ENCODE results near the gene TMEM170A. TPM values are rescaled to one million over a fixed set of nuclear protein-coding genes. Genes with fewer than 3 reads are reported as not detected.
"Not testable (repeated sequence)": the region's sequence is repeated elsewhere in the genome, so short reads cannot be mapped to it uniquely, and the experiment has no call there.

Gene TMEM170A
- total and polyA plus RNA-seq, 10 of the 15 experiments (the other 5 are each of a cell fraction or from before 2014, with no cell fraction given) = 7.3 to 28.2 (median 20.9) TPM

DNA sequence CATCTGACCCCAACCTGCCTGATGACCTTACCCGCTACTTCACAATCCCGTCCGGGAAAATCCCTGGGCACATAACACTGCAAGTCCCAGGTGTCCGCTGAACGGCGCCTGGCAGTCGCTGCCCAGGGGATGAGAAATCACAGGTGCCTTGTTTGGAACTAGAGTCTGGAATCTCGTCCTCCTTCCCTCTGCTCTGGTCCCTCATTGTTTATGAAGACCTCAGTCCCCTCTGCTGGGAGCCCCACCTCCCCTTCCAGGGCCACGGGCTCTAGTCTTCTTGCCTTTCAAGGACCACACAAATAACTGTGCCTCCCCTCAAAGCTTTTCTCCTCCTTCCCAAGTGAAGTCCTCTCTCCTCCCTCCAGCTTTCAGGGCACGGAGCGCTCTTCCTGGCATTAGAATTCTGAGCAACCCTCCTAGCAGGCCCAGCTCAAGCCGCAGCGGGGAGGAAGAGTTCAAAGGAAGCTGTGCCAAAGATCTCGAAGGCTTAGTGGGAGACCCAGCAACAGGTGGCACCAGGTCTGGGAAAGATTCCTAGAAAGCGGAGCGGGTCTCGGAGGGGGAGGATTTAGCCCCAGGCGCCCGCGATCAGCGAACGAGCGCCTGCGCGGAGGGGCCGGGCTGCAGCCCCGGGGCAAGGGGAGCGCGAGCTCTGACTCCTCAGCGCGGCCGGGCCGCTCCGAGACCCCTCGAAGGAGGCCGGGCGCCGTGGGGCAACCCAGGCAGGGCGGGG lies 934 bp downstream of the TMEM170A start:
- ChIA-PET RAD21 (ENCODE audit: unreplicated experiment) (interaction anchor here (0.8 to 2.6 kb wide), 6 partner anchors 42 to 264 kb away, joined by 3 to 14 read pairs (median 3); partner anchors contain the start of genes ADAT1, KARS1 and TERF2IP), POLR2A (interaction anchor here (0.6 to 1.3 kb wide), 6 partner anchors 30 to 137 kb away, joined by 3 to 7 read pairs (median 3); partner anchors contain the start of gene CFDP1), CTCF (interaction anchor here (0.7 to 4.3 kb wide), 16 partner anchors 8 to 264 kb away, joined by 3 to 34 read pairs (median 4); partner anchors contain the start of gene CFDP1), SMC1A (ENCODE audit: uncharacterized antibody, unreplicated experiment) (interaction anchor here (0.8 to 1.2 kb wide), 4 partner anchors 23 to 184 kb away, joined by 3 to 7 read pairs (median 3); partner anchors contain the start of genes CFDP1, KARS1 and TERF2IP)
- H3K27me3 ChIP-seq (replicated peaks in 1 of 2; ENCODE audit: control insufficient read depth in 2 of 2, insufficient read depth in 2 of 2, low read length in 1 of 2); DNase-seq (ENCODE audit: low read depth, low spot score); H3K9me3 ChIP-seq (replicated peaks; ENCODE audit: control insufficient read depth, insufficient read depth, low read length); H3K36me3 ChIP-seq (ENCODE audit: control insufficient read depth in 2 of 2, insufficient read depth in 2 of 2, low read length in 1 of 2); H4K20me1 ChIP-seq (ENCODE audit: control insufficient read depth, insufficient read depth); H3K4me1 ChIP-seq (ENCODE audit: control insufficient read depth, insufficient read depth, low read length): not testable (repeated sequence)
- Histone ChIP-seq H3K4me3 (peak overlapping the region; percentile 89), H3K4me2 (ENCODE audit: control insufficient read depth, insufficient read depth) (peak overlapping the region; percentile 82), H3K79me2 (ENCODE audit: control insufficient read depth, insufficient read depth, low read length) (peaks cover 48% of the 10 kb centered on the region), H2AFZ (ENCODE audit: control insufficient read depth, low read depth, low read length) (peak overlapping the region; percentile 97), H3K9ac (ENCODE audit: control insufficient read depth, insufficient read depth, low read length) (peak overlapping the region; percentile 82), H3K27ac (ENCODE audit: control insufficient read depth, insufficient read depth) (peak overlapping the region; percentile 85)
- TF ChIP-seq NR2F1 (conservative IDR thresholded peaks at IDR 0.05) (0 out of 2 replicates have a peak, but pooled peaks have one; percentile 0), ASH2L (IDR thresholded peaks at IDR 0.05; ENCODE audit: borderline replicate concordance, low read depth) (0 out of 2 replicates have a peak, but pooled peaks have one; percentile 31)
- intact Hi-C loops (cut with micrococcal nuclease; ENCODE audit: unreplicated experiment) = loop anchor here (1.0 to 5.0 kb wide), 6 partner anchors 30 to 264 kb away; partner anchors contain the start of genes ADAT1 and CFDP1
- WGBS (ENCODE audit: insufficient coverage, insufficient replicate concordance, low lambda C conversion rate, missing lambda C conversion rate) = 1% methylated on average over 39 of the region's 39 CpGs
- peak; percentile 89 for FAIRE-seq
- in situ Hi-C loops (cut with MboI) = loop anchor here (10.0 to 25.0 kb wide), 2 partner anchors 161 to 1724 kb away; partner anchors contain the start of genes ADAT1, MON1B and SYCE1L
- ATAC-seq = peak; percentile 40
- TSS peak; percentile 65 for BruUV-seq (replicated peaks)

DNA sequence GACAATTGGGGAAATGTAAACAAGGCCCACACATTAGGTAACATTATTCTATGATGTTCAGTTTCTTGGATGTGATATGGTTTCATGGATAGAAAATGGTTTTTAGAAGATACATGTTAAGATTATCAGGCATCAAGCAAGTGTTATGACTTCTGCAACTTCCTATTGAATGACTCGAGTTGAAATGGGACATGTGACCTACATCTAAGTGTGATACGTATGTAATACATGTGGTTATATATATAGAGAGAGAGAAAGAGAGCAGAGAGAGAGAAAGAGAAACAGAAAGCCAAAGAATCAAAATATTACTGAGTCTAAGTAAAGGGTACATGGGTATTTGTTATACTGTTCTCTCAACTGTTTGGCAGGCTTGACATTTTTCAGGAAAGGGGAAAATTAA lies 1.7 kb downstream of the TMEM170A start:
- H3K9me3 ChIP-seq (replicated peaks; ENCODE audit: control insufficient read depth, insufficient read depth, low read length) = no peaks in the 10 kb centered on the region
- peak overlapping the region; percentile 82 for H3K4me2 ChIP-seq (ENCODE audit: control insufficient read depth, insufficient read depth)
- ATAC-seq = peak; percentile 34
- POLR2A ChIA-PET = interaction anchor here (1.0 kb wide), 1 partner anchor 29 kb away, joined by 4 read pairs; the partner anchor contains the start of gene CFDP1
- peaks cover 6% of the 10 kb centered on the region for H3K4me1 ChIP-seq (ENCODE audit: control insufficient read depth, insufficient read depth, low read length)
- H3K4me3 ChIP-seq = peak overlapping the region; percentile 89
- H3K79me2 ChIP-seq (ENCODE audit: control insufficient read depth, insufficient read depth, low read length) = peaks cover 53% of the 10 kb centered on the region
- H3K27me3 ChIP-seq (replicated peaks in 1 of 2; ENCODE audit: control insufficient read depth in 2 of 2, insufficient read depth in 2 of 2, low read length in 1 of 2) = no peaks in the 10 kb centered on the region
- peaks cover 0 to 2% of the 10 kb centered on the region in 2 experiments; a peak in 2 of 4 replicates for H3K36me3 ChIP-seq (ENCODE audit: control insufficient read depth in 2 of 2, insufficient read depth in 2 of 2, low read length in 1 of 2)
- no peak for DNase-seq (ENCODE audit: low read depth, low spot score)
- RAD21 ChIA-PET (ENCODE audit: unreplicated experiment) = no interaction called here
- H2AFZ ChIP-seq (ENCODE audit: control insufficient read depth, low read depth, low read length) = no peak overlapping the region
- TF ChIP-seq, protein P1, sequence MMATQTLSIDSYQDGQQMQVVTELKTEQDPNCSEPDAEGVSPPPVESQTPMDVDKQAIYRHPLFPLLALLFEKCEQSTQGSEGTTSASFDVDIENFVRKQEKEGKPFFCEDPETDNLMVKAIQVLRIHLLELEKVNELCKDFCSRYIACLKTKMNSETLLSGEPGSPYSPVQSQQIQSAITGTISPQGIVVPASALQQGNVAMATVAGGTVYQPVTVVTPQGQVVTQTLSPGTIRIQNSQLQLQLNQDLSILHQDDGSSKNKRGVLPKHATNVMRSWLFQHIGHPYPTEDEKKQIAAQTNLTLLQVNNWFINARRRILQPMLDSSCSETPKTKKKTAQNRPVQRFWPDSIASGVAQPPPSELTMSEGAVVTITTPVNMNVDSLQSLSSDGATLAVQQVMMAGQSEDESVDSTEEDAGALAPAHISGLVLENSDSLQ (IDR thresholded peaks at IDR 0.05) = peak; percentile 46; the same call in 1 of the 2 replicates
- TF ChIP-seq RUNX3 (IDR thresholded peaks at IDR 0.05; ENCODE audit: low read length) (peak; percentile 37; the same call in 1 of the 2 replicates), ZNF24 (IDR thresholded peaks at IDR 0.05) (no peak), ATF7 (IDR thresholded peaks at IDR 0.05; ENCODE audit: low read depth) (peak; percentile 52), MXI1 (IDR thresholded peaks at IDR 0.05; ENCODE audit: low read depth, low read length) (no peak), RAD51 (IDR thresholded peaks at IDR 0.05) (peak; percentile 91)
- TF ChIP-seq, protein P2, sequence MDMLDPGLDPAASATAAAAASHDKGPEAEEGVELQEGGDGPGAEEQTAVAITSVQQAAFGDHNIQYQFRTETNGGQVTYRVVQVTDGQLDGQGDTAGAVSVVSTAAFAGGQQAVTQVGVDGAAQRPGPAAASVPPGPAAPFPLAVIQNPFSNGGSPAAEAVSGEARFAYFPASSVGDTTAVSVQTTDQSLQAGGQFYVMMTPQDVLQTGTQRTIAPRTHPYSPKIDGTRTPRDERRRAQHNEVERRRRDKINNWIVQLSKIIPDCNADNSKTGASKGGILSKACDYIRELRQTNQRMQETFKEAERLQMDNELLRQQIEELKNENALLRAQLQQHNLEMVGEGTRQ (IDR thresholded peaks at IDR 0.05; ENCODE audit: borderline replicate concordance, low read depth, low read length) = peak; percentile 53; the same call in 1 of the 2 replicates
- TF ChIP-seq, protein P3, sequence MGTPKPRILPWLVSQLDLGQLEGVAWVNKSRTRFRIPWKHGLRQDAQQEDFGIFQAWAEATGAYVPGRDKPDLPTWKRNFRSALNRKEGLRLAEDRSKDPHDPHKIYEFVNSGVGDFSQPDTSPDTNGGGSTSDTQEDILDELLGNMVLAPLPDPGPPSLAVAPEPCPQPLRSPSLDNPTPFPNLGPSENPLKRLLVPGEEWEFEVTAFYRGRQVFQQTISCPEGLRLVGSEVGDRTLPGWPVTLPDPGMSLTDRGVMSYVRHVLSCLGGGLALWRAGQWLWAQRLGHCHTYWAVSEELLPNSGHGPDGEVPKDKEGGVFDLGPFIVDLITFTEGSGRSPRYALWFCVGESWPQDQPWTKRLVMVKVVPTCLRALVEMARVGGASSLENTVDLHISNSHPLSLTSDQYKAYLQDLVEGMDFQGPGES (IDR thresholded peaks at IDR 0.05) = no peak
- peak; percentile 78 for FAIRE-seq
- WGBS (ENCODE audit: insufficient coverage, insufficient replicate concordance, low lambda C conversion rate, missing lambda C conversion rate) = 0% methylated on average over 2 of the region's 2 CpGs
- peak overlapping the region; percentile 82 for H3K9ac ChIP-seq (ENCODE audit: control insufficient read depth, insufficient read depth, low read length)
- BruUV-seq (replicated peaks) = no TSS peak
- H3K27ac ChIP-seq (ENCODE audit: control insufficient read depth, insufficient read depth) = peak overlapping the region; percentile 85
- intact Hi-C loops (cut with micrococcal nuclease; ENCODE audit: unreplicated experiment) (loop anchor here (5.0 kb wide), 2 partner anchors 41 to 89 kb away; no protein-coding TSS in a partner anchor), in situ Hi-C loops (cut with MboI) (loop anchor here (10.0 to 25.0 kb wide), 2 partner anchors 162 to 1724 kb away; partner anchors contain the start of genes ADAT1, MON1B and SYCE1L)
- SMC1A ChIA-PET (ENCODE audit: uncharacterized antibody, unreplicated experiment) = interaction anchor here (1.2 kb wide), 1 partner anchor 29 kb away, joined by 7 read pairs; the partner anchor contains the start of gene CFDP1
- CTCF ChIA-PET = interaction anchor here (1.0 to 4.3 kb wide), 2 partner anchors 30 to 264 kb away, joined by 3 to 34 read pairs; partner anchors contain the start of gene CFDP1
- no peaks in the 10 kb centered on the region for H4K20me1 ChIP-seq (ENCODE audit: control insufficient read depth, insufficient read depth)
